ENCODE measurements around the gene UGT1A3.

- TF ChIP-seq CTCF (IDR thresholded peaks at IDR 0.05) (no peak), POLR2AphosphoS5 (IDR thresholded peaks at IDR 0.05) (peak in 1 of 3 donors; percentile 59), EP300 (IDR thresholded peaks at IDR 0.05) (no peak)
These were observed 39.3 kb upstream of the UGT1A3 start for GRCh38 chr2:233689501-233689900.
